ENCODE data around the gene ABLIM3. TPM values are rescaled to one million over a fixed set of nuclear protein-coding genes. Genes with fewer than 3 reads are reported as not detected.
A peak's percentile ranks its signal among the peaks of the same experiment; 100 is the strongest.

The ABLIM3 gene
- polyA plus RNA-seq, 1 donor (not counting 4 experiments of a cell fraction or from before 2014, with no cell fraction given), result 7.9 TPM

GRCh38 chr5:149289301-149289700 lies 148.0 kb downstream of the ABLIM3 start:
- no peaks in the 10 kb centered on the region for H3K9me3 ChIP-seq (ENCODE audit: control insufficient read depth, low read depth, low read length)
- dilution Hi-C loops (cut with MboI; ENCODE audit: extremely low pct_ligation_motif_present, low sequenced_read_pairs), result no loop called here
- no peaks in the 10 kb centered on the region for H3K79me2 ChIP-seq (ENCODE audit: control insufficient read depth, insufficient read depth, low read length)
- no peak overlapping the region for H2AFZ ChIP-seq (ENCODE audit: control insufficient read depth, low read length)
- H3K4me1 ChIP-seq (ENCODE audit: control insufficient read depth, extremely low read depth, insufficient read depth, low read length), result peaks cover 19% of the 10 kb centered on the region
- H3K27me3 ChIP-seq (ENCODE audit: control insufficient read depth, extremely low read depth, insufficient read depth, low read length), result no peaks in the 10 kb centered on the region
- H3K4me2 ChIP-seq (ENCODE audit: control insufficient read depth, extremely low read depth, insufficient read depth, low read depth, low read length), result no peak overlapping the region
- H3K36me3 ChIP-seq (ENCODE audit: control insufficient read depth in 2 of 2, extremely low read depth in 1 of 2, insufficient read depth in 2 of 2, low read length in 2 of 2), result no peaks in the 10 kb centered on the region
- no peak overlapping the region for H3K9ac ChIP-seq (ENCODE audit: control insufficient read depth, extremely low read depth, insufficient read depth, low read length)
- TF ChIP-seq EZH2 (IDR thresholded peaks at IDR 0.05; ENCODE audit: low read length), result no peak
- TF ChIP-seq CTCF (optimal IDR thresholded peaks at IDR 0.05 in 1 of 3, IDR thresholded peaks at IDR 0.05 in 1 of 3, conservative IDR thresholded peaks at IDR 0.05 in 1 of 3; ENCODE audit: extremely low read depth in 1 of 3, insufficient read depth in 2 of 3, low read length in 3 of 3), result no peak
- no peak overlapping the region for H3K27ac ChIP-seq (ENCODE audit: control insufficient read depth, insufficient read depth, low read length)
- DNase-seq (ENCODE audit: low read depth, low spot score) (no peak), FAIRE-seq (no peak)
- H3K4me3 ChIP-seq (ENCODE audit: control insufficient read depth in 2 of 3, extremely low read depth in 1 of 3, insufficient read depth in 2 of 3, low read depth in 1 of 3, low read length in 3 of 3), result no peak overlapping the region
- peaks cover 4% of the 10 kb centered on the region for H3K9me1 ChIP-seq (ENCODE audit: control insufficient read depth, extremely low read depth, insufficient read depth, low read length)
- no peaks in the 10 kb centered on the region for H4K20me1 ChIP-seq (ENCODE audit: control insufficient read depth, extremely low read depth, insufficient read depth, low read length)

DNA sequence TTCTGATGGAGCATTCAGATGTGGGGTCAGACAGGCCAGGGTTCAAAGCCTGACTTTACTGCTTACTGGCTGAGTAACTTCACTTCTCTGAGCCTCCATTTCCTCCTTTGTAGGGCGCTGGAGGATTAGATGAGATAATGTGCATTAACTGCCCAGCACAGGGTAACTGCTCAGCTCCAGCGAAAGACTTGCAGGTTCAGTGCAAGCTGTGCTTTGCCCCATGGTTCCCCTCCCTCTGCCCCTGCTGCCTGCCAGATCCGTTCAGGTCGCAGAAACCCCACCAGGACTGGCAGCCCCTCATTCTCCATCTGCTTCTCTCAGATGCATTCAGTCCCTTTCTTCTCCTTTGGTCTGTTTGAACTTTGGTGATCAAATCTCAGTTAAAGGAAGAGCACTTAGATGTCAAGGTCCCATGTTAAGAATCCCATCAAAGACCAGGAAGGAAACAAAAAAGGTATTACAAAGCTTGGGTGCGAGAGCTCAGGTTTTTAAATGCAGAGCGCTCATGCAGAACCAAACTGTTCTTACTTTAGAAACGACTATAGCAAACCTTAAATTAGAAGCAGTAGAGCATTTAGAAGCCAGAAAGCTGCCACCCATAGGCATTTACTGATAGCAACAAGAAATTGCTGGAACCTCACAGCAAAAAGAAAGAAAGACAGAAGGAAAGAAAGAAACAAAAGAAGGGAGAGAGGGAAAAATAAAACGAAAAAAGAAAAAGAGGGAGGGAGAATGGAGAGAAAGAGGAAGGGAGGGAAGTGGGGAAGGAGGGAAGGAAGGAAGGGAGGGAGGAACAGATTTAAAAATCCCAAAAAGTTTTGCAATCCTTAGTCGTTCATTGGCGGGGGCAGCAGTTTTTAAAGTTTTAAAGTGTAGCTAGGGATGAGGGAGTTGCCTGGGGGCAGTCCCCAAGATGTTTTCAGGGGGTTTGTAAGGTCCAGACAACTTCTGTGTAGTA lies 153.9 kb downstream of the ABLIM3 start:
- H3K79me2 ChIP-seq (ENCODE audit: control insufficient read depth, insufficient read depth, low read length), result no peaks in the 10 kb centered on the region
- no peak overlapping the region for H3K4me2 ChIP-seq (ENCODE audit: control insufficient read depth, extremely low read depth, insufficient read depth, low read depth, low read length)
- H3K9me1 ChIP-seq (ENCODE audit: control insufficient read depth, extremely low read depth, insufficient read depth, low read length), result no peaks in the 10 kb centered on the region
- peaks cover 23% of the 10 kb centered on the region for H3K4me1 ChIP-seq (ENCODE audit: control insufficient read depth, extremely low read depth, insufficient read depth, low read length)
- no peaks in the 10 kb centered on the region for H4K20me1 ChIP-seq (ENCODE audit: control insufficient read depth, extremely low read depth, insufficient read depth, low read length)
- FAIRE-seq (no peak), DNase-seq (ENCODE audit: low read depth, low spot score) (no peak)
- H3K9ac ChIP-seq (ENCODE audit: control insufficient read depth, extremely low read depth, insufficient read depth, low read length), result peak overlapping the region; percentile 49
- TF ChIP-seq EZH2 (IDR thresholded peaks at IDR 0.05; ENCODE audit: low read length) (no peak), CTCF (optimal IDR thresholded peaks at IDR 0.05 in 1 of 3, IDR thresholded peaks at IDR 0.05 in 1 of 3, conservative IDR thresholded peaks at IDR 0.05 in 1 of 3; ENCODE audit: extremely low read depth in 1 of 3, insufficient read depth in 2 of 3, low read length in 3 of 3) (no peak)
- H3K36me3 ChIP-seq (ENCODE audit: control insufficient read depth in 2 of 2, extremely low read depth in 1 of 2, insufficient read depth in 2 of 2, low read length in 2 of 2), result no peaks in the 10 kb centered on the region
- H3K27ac ChIP-seq (ENCODE audit: control insufficient read depth, insufficient read depth, low read length), result peak overlapping the region; percentile 90
- no peak overlapping the region for H2AFZ ChIP-seq (ENCODE audit: control insufficient read depth, low read length)
- no peaks in the 10 kb centered on the region for H3K9me3 ChIP-seq (ENCODE audit: control insufficient read depth, low read depth, low read length)
- no peaks in the 10 kb centered on the region for H3K27me3 ChIP-seq (ENCODE audit: control insufficient read depth, extremely low read depth, insufficient read depth, low read length)
- H3K4me3 ChIP-seq (ENCODE audit: control insufficient read depth in 2 of 3, extremely low read depth in 1 of 3, insufficient read depth in 2 of 3, low read depth in 1 of 3, low read length in 3 of 3), result no peak overlapping the region
- dilution Hi-C loops (cut with MboI; ENCODE audit: extremely low pct_ligation_motif_present, low sequenced_read_pairs), result no loop called here
